Eye (tissue), 1 donor: ENCODE data around the gene C19orf38.
"Not testable (repeated sequence)": the region's sequence is repeated elsewhere in the genome, so short reads cannot be mapped to it uniquely, and the experiment has no call there.

Source experiments
- DNase-seq: peaks from one replicate; pipeline ENCODE4 v3.0.0-alpha.2; 2015

Gene C19orf38

DNA sequence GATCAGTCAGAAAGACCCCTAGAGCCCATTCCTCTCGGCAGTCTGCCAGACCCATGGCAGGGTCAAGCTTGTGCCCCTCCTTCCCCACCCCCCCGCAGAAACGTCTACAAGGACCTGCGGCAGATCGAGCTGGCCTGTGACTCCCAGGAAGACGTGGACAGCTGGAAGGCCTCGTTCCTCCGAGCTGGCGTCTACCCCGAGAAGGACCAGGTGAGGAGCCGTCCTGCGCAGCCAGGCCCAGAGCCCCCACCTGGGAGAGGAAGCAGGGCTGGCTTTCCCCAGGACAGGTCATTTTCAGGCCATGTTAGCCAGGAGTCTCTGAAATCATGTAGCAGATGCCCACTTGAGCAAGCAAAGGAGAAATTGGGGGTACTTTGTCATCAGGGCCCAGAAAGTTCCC is 24.5 kb upstream of the C19orf38 start:
- DNase-seq = no peak

- DNase-seq = no peak
These were observed 22.0 kb upstream of the C19orf38 start for GRCh38 chr19:10826231-10826630.

DNA sequence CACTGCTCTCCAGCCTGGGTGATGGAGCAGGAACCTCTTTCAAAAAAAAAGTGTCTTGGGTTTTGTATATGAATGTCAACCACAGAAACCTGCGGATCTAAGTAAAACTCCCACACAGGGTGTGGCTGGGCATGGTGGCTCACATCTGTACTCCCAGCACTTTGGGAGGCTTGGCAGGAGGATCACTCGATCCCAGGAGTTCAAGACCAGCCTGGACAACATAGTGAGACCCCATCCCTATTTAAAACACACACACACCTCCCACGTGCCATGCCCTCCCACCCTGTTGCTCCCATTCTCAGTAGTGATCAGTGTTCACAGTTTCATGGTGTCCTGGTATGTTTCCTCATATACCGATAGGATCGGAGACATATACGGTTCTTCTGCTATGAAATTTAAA is 21.4 kb upstream of the C19orf38 start:
- DNase-seq = no peak

DNA sequence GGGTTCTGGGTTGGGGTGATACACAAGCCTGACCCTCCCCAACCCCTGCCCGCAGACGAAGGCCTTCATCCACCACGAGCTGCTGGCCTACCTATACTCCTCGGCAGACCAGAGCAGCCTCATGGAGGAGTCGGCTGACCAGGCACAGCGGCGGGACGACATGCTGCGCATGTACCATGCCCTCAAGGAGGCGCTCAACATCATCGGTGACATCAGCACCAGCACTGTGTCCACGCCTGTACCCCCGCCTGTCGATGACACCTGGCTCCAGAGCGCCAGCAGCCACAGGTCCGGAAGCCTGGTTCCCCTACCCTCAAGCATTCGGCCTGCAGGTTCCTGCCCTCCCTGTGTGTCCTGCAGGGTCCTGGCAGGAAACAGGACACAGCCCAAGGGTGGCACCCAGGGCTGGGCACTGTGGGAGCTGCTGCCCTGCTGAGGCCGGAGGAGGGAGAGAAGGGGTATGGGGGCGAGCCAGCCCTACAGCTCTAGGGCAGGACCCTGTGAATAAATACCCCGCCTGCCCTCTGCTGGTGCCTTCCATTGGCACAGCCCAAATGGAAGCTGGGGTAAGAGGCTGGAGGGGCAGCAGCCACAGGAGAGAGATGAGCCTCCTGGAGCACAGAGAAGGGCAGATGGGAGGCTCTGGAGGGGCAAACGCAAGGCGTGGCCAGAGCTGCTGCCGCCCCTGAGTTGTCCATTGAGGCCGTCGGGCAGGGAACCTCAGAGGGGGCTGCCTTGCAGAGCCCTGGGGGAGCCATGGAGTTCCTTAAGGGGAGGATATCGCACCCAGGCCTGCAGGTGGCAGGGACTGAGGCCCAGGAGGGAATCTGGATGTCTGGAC is 19.0 kb upstream of the C19orf38 start:
- no peak for DNase-seq

- DNase-seq = no peak
These were observed 18.2 kb upstream of the C19orf38 start for GRCh38 chr19:10829967-10830366.

DNA sequence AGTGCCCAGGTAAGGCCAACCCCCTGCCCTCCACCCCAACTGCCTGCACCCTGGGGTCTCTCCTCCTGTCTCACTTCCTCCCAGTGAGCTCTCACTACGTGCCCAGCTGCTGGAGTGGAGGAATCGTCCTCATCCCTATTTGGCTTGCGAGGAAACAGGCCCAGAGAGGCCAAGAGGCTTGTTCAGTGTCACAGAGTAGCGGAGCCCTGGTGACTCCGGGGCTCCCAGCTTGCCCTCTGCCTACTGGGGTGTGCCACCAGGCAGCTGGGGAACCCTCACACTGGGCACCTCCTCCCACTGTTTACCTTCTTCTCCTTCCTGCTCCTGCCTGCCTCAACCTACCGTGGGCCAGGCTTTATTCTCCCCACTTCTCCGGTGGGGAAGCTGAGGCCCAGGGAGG is 17.8 kb upstream of the C19orf38 start:
- DNase-seq = no peak

- DNase-seq = no peak
These were observed 17.1 kb upstream of the C19orf38 start for GRCh38 chr19:10830931-10831779.

- DNase-seq = no peak
These were observed 16.0 kb upstream of the C19orf38 start for GRCh38 chr19:10831987-10832938.

GRCh38 chr19:10832939-10833296 is 15.3 kb upstream of the C19orf38 start:
- no peak for DNase-seq

DNA sequence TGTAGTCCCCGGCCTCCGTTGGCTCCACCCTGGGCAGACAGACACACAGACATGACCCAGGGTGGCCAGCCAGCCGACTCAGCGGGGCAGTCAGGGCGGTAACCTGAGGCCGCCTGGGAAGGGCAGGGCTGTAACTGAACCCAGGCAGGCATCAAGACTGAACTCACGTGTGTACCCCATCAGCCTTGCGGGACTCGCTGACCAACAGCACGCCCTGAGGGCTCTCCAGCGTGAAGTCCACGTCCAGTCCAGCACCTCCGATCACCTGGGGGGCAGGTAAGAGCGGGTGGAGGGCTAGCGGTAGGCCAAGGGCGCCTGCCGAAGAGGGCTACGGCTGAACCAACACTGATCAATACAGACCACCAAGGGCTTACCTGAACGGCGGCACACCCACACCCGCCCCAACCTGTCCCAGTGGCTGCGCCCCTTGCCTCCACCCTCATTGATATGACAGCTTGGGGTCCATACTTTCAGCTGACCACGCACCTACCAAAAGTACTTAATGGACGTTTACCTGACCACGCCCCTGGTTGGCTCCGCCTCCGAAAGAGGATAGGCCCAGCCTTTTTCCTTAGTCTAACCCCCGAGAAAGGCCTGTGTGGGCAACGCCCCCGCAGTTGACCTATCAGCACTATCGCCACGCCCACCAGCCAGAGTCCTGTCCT is 13.0 kb upstream of the C19orf38 start:
- DNase-seq = no peak

DNA sequence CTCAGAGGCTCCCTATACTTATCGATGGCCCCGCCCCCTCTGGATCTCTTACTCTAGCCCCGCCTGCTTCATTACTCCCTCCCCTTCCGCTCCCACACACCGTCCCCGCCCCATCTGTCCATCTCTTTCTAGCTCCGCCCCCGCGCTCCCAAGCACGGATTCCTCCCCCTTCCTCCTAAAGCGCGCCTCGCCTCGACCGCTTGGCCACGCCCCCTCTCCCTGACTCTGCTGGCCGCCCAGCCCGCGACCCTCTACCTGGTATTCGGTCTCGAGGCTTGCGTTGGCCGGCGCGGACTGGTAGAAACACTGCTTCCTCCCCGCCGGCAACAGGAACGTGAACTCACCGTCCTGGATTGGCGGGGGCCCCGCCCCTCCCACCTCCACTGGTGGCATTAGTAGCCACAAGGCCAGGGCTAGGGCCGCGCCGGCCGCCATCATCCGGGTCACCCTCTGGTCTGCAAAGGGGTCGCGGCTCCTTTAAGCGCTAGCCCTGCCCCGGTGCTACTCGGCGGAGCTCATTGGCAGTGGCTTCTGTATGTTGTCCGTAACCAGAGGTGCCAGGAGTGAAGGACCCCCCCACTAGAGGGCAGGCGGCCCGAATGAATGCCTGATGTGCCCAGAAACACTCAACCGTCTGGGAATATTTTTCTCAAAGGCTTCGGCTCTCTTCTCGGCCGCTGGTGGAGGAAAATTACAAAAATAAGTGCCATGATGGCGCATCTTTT is 12.3 kb upstream of the C19orf38 start, which contains the start of gene TMED1:
Gene TMED1, minus strand, starts transcription at position 459 of the 725 bp plus-strand sequence. Its CDS starts 21 bp downstream, at position 438.
- DNase-seq = peak; percentile 100

- DNase-seq = no peak
These were observed 11.5 kb upstream of the C19orf38 start for GRCh38 chr19:10836479-10837330.

DNA sequence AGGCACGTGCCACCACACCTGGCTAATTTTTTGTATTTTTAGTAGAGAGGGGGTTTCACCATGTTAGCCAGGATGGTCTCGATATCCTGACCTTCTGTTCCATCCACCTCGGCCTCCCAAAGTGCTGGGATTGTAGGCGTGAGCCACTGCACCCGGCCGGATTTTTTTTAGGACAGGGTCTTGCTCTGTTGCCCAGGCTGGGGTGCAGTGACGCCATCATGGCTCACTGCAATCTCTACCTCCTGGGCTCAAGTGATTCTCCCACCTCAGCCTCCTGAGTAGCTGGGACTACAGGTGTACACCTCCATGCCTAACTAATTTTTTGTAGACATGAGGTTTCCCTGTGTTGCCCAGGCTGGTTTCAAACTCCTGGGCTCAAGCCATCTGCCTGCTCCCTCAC is 10.6 kb upstream of the C19orf38 start:
- not testable (repeated sequence) for DNase-seq

- DNase-seq = no peak
These were observed 9.8 kb upstream of the C19orf38 start for GRCh38 chr19:10838377-10838776.

GRCh38 chr19:10839114-10840050 is 8.8 kb upstream of the C19orf38 start:
- no peak for DNase-seq

- no peak for DNase-seq
These were observed 5.4 kb upstream of the C19orf38 start for GRCh38 chr19:10842788-10843187.

DNA sequence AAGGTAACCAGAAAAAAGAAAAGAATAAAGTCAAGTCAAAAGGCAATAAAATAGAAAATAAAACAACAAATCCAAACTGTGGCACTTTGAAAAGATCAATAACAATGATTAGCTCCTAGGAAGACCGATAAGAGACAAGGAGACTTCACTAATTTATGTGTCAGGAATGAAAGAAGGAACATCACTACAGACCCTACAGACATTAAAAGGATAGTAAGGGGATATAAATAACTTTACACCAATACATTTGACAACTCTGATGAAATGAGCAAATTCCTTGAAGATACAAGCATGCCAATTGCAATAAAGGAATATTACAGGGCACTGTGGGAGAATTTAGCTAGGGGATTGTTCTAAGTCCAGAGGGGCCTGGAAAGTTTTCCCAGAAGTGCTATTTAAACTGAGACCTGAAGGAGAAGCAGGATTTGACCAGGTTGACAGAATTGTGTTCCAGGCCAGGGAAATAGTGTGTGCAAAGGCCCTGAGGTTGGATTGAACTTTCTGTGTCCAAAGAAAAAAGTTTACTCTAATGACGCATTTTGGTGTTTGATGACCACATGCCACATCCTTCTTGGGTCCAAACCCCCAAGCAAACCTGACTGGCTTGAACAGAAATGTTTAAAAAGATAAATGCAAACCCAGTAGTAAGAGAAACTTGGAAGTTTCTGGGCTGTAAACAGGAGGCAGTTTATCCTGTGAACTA is 1.6 kb upstream of the C19orf38 start:
- DNase-seq = peak; percentile 35

DNA sequence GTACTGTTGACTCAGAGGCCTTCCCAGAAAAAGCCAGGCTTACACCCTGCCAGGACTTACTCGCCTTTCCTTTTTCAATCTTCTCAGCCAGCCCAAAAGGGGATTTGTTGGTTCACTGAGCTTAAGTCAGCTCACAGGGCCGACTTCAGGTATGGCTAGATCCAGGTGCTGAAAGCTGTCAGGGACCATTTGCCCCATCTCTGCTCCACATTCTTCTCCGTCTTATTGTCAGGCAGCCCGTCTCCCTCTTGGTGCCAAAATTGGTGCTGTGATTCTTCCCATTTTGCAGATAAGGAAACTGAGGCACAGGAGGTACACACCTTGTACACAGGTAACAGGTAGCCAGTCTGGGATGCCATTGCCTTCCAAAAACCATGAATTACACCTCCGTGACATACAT is 2.4 kb downstream of the C19orf38 start:
- DNase-seq = no peak
